Kidney (tissue), 14 donors: ENCODE results near the gene ASIP. TPM values are rescaled to one million over a fixed set of nuclear protein-coding genes. Genes with fewer than 3 reads are reported as not detected.

ENCODE experiments used
- DNase-seq, 5 donors: peaks; one replicate each; pipeline ENCODE4 v3.0.0-alpha.2; 2013 to 2020
- FAIRE-seq: peaks from 2 replicates; lab custom pipeline; 2012; peaks lifted over from hg19 to GRCh38; lab: Jason Lieb, UNC
- H3K27ac ChIP-seq, 2 donors: one replicate each; pipeline ENCODE4 v1.7.0; 2013; ENCODE audit warnings: low read depth in 2 of 2, low read length in 2 of 2, inconsistent platforms in 1 of 2
- H3K27me3 ChIP-seq: one replicate; pipeline ENCODE4 v1.7.1; 2013; ENCODE audit warnings: low read length, inconsistent platforms; ENCODE audit not compliant: control insufficient read depth, insufficient read depth
- H3K36me3 ChIP-seq, 3 donors: one replicate each; pipeline versions ENCODE4 v1.7.0 to v1.7.1; 2013; ENCODE audit warnings: low read length in 3 of 3, control low read depth in 1 of 3, inconsistent platforms in 1 of 3; ENCODE audit not compliant: insufficient read depth in 3 of 3, control insufficient read depth in 2 of 3
- H3K4me1 ChIP-seq, 3 donors: one replicate each; pipeline versions ENCODE4 v1.7.0 to v1.7.1; 2013; ENCODE audit warnings: low read length in 3 of 3, inconsistent platforms in 1 of 3, low read depth in 1 of 3; ENCODE audit not compliant: control insufficient read depth in 2 of 3, insufficient read depth in 2 of 3
- H3K4me3 ChIP-seq, 3 donors: one replicate each; pipeline versions ENCODE4 v1.7.0 to v1.8.1; 2013; ENCODE audit warnings: low read length in 3 of 3, control low read depth in 1 of 3, inconsistent platforms in 1 of 3
- H3K9ac ChIP-seq, 3 donors: one replicate each; pipeline versions ENCODE4 v1.7.0 to v1.7.1; 2013; ENCODE audit warnings: low read length in 3 of 3, control low read depth in 1 of 3, inconsistent platforms in 1 of 3
- H3K9me3 ChIP-seq, 3 donors: one replicate each; pipeline versions ENCODE4 v1.7.0 to v1.7.1; 2013; ENCODE audit warnings: low read length in 3 of 3, control low read depth in 1 of 3, inconsistent platforms in 1 of 3; ENCODE audit not compliant: control insufficient read depth in 2 of 3, insufficient read depth in 1 of 3
- CTCF ChIP-seq: IDR thresholded peaks from 3 replicates; pipeline ENCODE4 v1.5.1; 2012; ENCODE audit warnings: mild to moderate bottlenecking, moderate library complexity, borderline replicate concordance; ENCODE audit not compliant: insufficient read depth; ENCODE audit errors: extremely low read depth
- intact Hi-C: fragments of 100-400 bp; cut with DNase I; formaldehyde crosslinking; loops from one replicate; pipeline ENCODE4 v1.11.1; 2022
- polyA plus RNA-seq: library from polyadenylated mRNA; stranded (reverse); fragments of 350-450 nt; fragmentation: Illumina TruSeq; extraction: RNeasy Lipid Tissue Mini Kit (QIAGEN cat#74804); gene quantifications from one replicate; pipeline ENCODE4 v1.2.3, GENCODE V29; 2014; ENCODE audit warnings: low read depth, low replicate concordance; ENCODE audit not compliant: insufficient read depth
- total RNA-seq: library from RNA; stranded (reverse); fragmentation: NEBNext Ultra II Directional; extraction: Animal tissue kit (Norgen Biotek cat#: 25700); gene quantifications from one replicate; pipeline ENCODE4 v1.2.1, GENCODE V29; 2021
- donor health status: control.
- donor health status: control.
- donor health status: control.
- donor health status: control.
- donor health status: control.
- donor health status: DM: yes; HTN: yes; CAD: no.
- donor health status: Normal renal cell carcinoma (clear cell type).

ASIP gene
- total and polyA plus RNA-seq, 2 donors from 2014 or later, result 0.84 TPM; not detected in 1

GRCh38 chr20:34293119-34293518 is 51.9 kb downstream of the ASIP start:
- Histone ChIP-seq H3K9me3 (no peaks in the 10 kb centered on the region), H3K36me3 (peaks cover 0 to 44% (median 41%) of the 10 kb centered on the region in 3 donors), H3K27me3 (no peaks in the 10 kb centered on the region), H3K4me3 (no peak overlapping the region), H3K9ac (no peak overlapping the region), H3K27ac (no peak overlapping the region), H3K4me1 (peaks cover 0 to 5% (median 0%) of the 10 kb centered on the region in 3 donors)
- no peak for FAIRE-seq
- no peak for DNase-seq
- no peak for TF ChIP-seq CTCF
- intact Hi-C loops, result no loop called here

GRCh38 chr20:34293589-34293988 is 52.4 kb downstream of the ASIP start:
- Histone ChIP-seq H3K9ac (no peak overlapping the region), H3K4me3 (no peak overlapping the region), H3K27ac (no peak overlapping the region), H3K4me1 (peaks cover 0 to 5% (median 0%) of the 10 kb centered on the region in 3 donors), H3K36me3 (peaks cover 0 to 43% (median 41%) of the 10 kb centered on the region in 3 donors), H3K9me3 (no peaks in the 10 kb centered on the region), H3K27me3 (no peaks in the 10 kb centered on the region)
- intact Hi-C loops, result no loop called here
- no peak for TF ChIP-seq CTCF
- FAIRE-seq, result no peak
- DNase-seq, result no peak

- H3K9me3 ChIP-seq, result no peaks in the 10 kb centered on the region
- intact Hi-C loops, result no loop called here
- peaks cover 0 to 43% (median 41%) of the 10 kb centered on the region in 3 donors for H3K36me3 ChIP-seq
- no peaks in the 10 kb centered on the region for H3K27me3 ChIP-seq
- FAIRE-seq (no peak), DNase-seq (no peak)
- H3K4me1 ChIP-seq, result peaks cover 0 to 5% (median 0%) of the 10 kb centered on the region in 3 donors
- TF ChIP-seq CTCF, result no peak
- H3K4me3 ChIP-seq, result no peak overlapping the region
- H3K9ac ChIP-seq, result no peak overlapping the region
- H3K27ac ChIP-seq, result no peak overlapping the region
Observed at GRCh38 chr20:34294563-34294962, 53.3 kb downstream of the ASIP start.

- DNase-seq, result no peak
- TF ChIP-seq CTCF, result no peak
- peaks cover 0 to 5% (median 0%) of the 10 kb centered on the region in 3 donors for H3K4me1 ChIP-seq
- no peaks in the 10 kb centered on the region for H3K27me3 ChIP-seq
- H3K4me3 ChIP-seq, result no peak overlapping the region
- intact Hi-C loops, result no loop called here
- H3K36me3 ChIP-seq, result peaks cover 0 to 37% (median 35%) of the 10 kb centered on the region in 3 donors
- H3K9ac ChIP-seq, result no peak overlapping the region
- H3K27ac ChIP-seq, result no peak overlapping the region
- H3K9me3 ChIP-seq, result no peaks in the 10 kb centered on the region
- no peak for FAIRE-seq
Observed at GRCh38 chr20:34295284-34295683, 54.1 kb downstream of the ASIP start.
